Measurements from ENCODE around the gene LRTM2.
A peak's percentile ranks its signal among the peaks of the same experiment; 100 is the strongest.

LRTM2 gene

GRCh38 chr12:1830401-1830845 lies 10.1 kb downstream of the LRTM2 start:
- no peak for DNase-seq (ENCODE audit: low read depth in 1 of 2, low spot score in 1 of 2)
- H3K27me3 ChIP-seq (ENCODE audit: insufficient read depth, poor library complexity, severe bottlenecking), result no peaks in the 10 kb centered on the region
- no peak overlapping the region for H3K27ac ChIP-seq (replicated peaks)
- TF ChIP-seq GABPA (IDR thresholded peaks at IDR 0.05; ENCODE audit: low read depth) (no peak), CTCF (IDR thresholded peaks at IDR 0.05; ENCODE audit: insufficient read depth, low read length) (no peak), REST (IDR thresholded peaks at IDR 0.05; ENCODE audit: insufficient replicate concordance, low read depth) (no peak)
- no peak overlapping the region for H3K4me3 ChIP-seq (replicated peaks; ENCODE audit: insufficient read depth, low read length)

- DNase-seq (ENCODE audit: low read depth in 1 of 2, low spot score in 1 of 2), result peak in 1 of 2 experiments; percentile 61
- TF ChIP-seq CTCF (IDR thresholded peaks at IDR 0.05; ENCODE audit: insufficient read depth, low read length), result no peak
- no peak for TF ChIP-seq GABPA (IDR thresholded peaks at IDR 0.05; ENCODE audit: low read depth)
- TF ChIP-seq SPI1 (IDR thresholded peaks at IDR 0.05; ENCODE audit: borderline replicate concordance, low read depth), result no peak
- TF ChIP-seq REST (IDR thresholded peaks at IDR 0.05; ENCODE audit: insufficient replicate concordance, low read depth), result peak; percentile 99
- no peak for TF ChIP-seq POLR2AphosphoS5 (IDR thresholded peaks at IDR 0.05; ENCODE audit: low read depth)
- Histone ChIP-seq H3K4me3 (replicated peaks; ENCODE audit: insufficient read depth, low read length) (no peak overlapping the region), H3K27ac (replicated peaks) (no peak overlapping the region), H3K27me3 (ENCODE audit: insufficient read depth, poor library complexity, severe bottlenecking) (no peaks in the 10 kb centered on the region)
These were observed 10.9 kb downstream of the LRTM2 start for GRCh38 chr12:1830981-1831963.

GRCh38 chr12:1832801-1833595 lies 12.6 kb downstream of the LRTM2 start:
- no peak overlapping the region for H3K27ac ChIP-seq (replicated peaks)

More at GRCh38 chr12:1832801-1833595, 12.6 kb downstream of the LRTM2 start:
- TF ChIP-seq GABPA (IDR thresholded peaks at IDR 0.05; ENCODE audit: low read depth) (no peak), SPI1 (IDR thresholded peaks at IDR 0.05; ENCODE audit: borderline replicate concordance, low read depth) (no peak), REST (IDR thresholded peaks at IDR 0.05; ENCODE audit: insufficient replicate concordance, low read depth) (no peak), POLR2AphosphoS5 (IDR thresholded peaks at IDR 0.05; ENCODE audit: low read depth) (no peak), CTCF (IDR thresholded peaks at IDR 0.05; ENCODE audit: insufficient read depth, low read length) (no peak)
- Histone ChIP-seq H3K27me3 (ENCODE audit: insufficient read depth, poor library complexity, severe bottlenecking) (no peaks in the 10 kb centered on the region), H3K4me3 (replicated peaks; ENCODE audit: insufficient read depth, low read length) (no peak overlapping the region)
- no peak for DNase-seq (ENCODE audit: low read depth in 1 of 2, low spot score in 1 of 2)

All from HL-60 (cell line).